ENCODE results near the gene CUL7. TPM values are rescaled to one million over a fixed set of nuclear protein-coding genes. Genes with fewer than 3 reads are reported as not detected.

Gene CUL7
- total RNA-seq, 1 donor from 2014 or later, result 58.9 TPM

DNA sequence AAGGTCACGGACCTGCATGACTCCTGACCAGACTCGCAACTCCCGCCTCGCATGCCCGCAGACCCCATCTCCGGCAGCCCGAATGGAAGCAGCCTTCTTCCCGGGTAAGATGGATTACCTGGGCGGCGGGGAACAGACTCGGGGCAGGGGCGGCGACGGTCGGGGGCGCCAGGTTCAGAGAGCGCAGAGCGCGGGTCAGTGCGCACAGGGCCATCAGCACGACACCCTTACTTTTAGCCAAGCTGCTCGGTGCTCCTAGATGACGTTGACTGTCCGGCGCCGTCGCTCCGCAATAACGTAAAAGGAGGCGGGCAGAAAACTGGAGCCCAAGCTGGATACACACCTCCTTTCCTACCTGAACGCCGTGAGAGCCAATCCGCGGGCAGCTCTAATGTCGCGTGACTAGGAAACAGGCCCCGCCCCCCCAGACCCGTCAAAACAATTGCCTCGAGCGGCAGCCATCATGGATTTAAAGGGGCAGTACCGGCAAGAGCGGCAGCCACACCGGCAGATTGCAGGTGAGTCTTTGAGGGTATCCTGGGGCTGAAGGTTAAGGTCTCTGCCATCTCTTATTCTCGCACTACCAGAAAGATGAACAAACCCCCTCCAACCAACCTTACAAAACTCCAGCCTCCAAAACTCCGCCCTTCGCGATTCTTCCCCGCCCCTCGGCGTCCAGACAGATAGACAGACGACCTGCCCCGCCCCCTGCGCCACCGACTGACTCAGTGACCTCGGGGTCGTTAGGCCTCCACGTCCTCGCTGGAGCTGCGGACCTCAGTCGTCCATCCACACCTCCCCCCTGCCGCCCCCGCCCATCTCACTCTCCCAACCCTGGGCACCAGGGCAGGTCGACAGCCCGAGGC is 5.8 kb upstream of the CUL7 start, which contains the start of the genes KLC4 and MRPL2:
Gene KLC4, plus strand, starts transcription at position 464 of the 866 bp plus-strand sequence. CDS start 1,705 bp downstream, outside the sequence.
Gene MRPL2, minus strand, starts transcription at position 267 of the 866 bp plus-strand sequence. Its CDS starts 53 bp downstream, at position 214.
- TF ChIP-seq, protein P1, sequence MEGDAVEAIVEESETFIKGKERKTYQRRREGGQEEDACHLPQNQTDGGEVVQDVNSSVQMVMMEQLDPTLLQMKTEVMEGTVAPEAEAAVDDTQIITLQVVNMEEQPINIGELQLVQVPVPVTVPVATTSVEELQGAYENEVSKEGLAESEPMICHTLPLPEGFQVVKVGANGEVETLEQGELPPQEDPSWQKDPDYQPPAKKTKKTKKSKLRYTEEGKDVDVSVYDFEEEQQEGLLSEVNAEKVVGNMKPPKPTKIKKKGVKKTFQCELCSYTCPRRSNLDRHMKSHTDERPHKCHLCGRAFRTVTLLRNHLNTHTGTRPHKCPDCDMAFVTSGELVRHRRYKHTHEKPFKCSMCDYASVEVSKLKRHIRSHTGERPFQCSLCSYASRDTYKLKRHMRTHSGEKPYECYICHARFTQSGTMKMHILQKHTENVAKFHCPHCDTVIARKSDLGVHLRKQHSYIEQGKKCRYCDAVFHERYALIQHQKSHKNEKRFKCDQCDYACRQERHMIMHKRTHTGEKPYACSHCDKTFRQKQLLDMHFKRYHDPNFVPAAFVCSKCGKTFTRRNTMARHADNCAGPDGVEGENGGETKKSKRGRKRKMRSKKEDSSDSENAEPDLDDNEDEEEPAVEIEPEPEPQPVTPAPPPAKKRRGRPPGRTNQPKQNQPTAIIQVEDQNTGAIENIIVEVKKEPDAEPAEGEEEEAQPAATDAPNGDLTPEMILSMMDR (IDR thresholded peaks at IDR 0.05; ENCODE audit: unreplicated experiment), result no peak
- DNase-seq (ENCODE audit: low spot score, unreplicated experiment), result peak; percentile 92
- H3K9me3 Mint-ChIP-seq (ENCODE audit: low read depth), result no peaks in the 10 kb centered on the region
- peak within 1 kb of the TSS; percentile 98 for H3K4me3 Mint-ChIP-seq (ENCODE audit: low read depth)
- no peaks in the 10 kb centered on the region for H3K27me3 Mint-ChIP-seq
- H3K4me1 Mint-ChIP-seq (ENCODE audit: low read depth), result peaks cover 24% of the 10 kb centered on the region
- peaks cover 5% of the 10 kb centered on the region for H3K36me3 Mint-ChIP-seq (ENCODE audit: insufficient read depth)
- peak within 1 kb of the TSS; percentile 99 for H3K27ac Mint-ChIP-seq

DNA sequence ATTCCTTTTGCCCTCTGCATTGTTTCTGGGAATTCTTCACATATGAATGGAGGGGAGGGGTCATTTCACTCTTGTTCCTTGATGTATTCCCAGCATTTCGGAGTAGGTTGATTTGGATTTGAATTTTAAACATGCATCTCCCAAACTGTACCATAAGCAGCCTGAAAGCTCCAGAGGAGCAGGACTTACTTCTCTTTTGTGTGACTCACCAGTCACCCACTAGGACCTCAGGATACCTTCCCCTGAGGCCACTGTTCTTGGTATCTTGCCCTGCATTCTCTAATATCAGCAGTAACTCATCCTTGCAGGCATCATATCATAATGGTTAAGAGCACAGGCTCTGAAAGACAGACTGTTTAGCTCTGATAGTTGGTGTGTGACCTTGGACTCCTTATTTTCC is 4.9 kb upstream of the CUL7 start:
- TF ChIP-seq, protein P1 (IDR thresholded peaks at IDR 0.05; ENCODE audit: unreplicated experiment), result no peak
- Mint-ChIP-seq H3K4me3 (ENCODE audit: low read depth) (peak overlapping the region; percentile 98), H3K27ac (peak overlapping the region; percentile 99), H3K9me3 (ENCODE audit: low read depth) (no peaks in the 10 kb centered on the region), H3K36me3 (ENCODE audit: insufficient read depth) (peaks cover 2% of the 10 kb centered on the region), H3K27me3 (no peaks in the 10 kb centered on the region), H3K4me1 (ENCODE audit: low read depth) (peaks cover 27% of the 10 kb centered on the region)
- no peak for DNase-seq (ENCODE audit: low spot score, unreplicated experiment)

DNA sequence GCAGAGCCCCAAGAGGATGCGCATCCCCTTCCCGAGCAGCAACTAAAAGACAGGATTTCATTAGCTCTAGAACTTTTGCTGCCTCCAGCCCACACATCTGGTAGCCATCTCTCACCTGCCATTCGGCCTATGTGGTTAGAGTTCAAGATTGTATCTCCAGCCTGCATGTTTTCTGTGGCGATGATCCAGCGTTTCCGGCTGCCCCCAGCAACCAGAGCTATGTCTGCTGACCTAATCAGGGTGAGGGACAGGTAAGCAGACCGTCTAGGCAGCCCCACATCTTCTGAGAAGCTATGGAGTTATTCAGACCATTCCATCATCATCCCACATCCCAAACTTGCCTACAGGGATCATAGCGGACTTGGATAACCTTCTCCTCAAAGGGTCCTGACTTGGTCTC is 2.3 kb upstream of the CUL7 start:
- H3K36me3 Mint-ChIP-seq (ENCODE audit: insufficient read depth), result peaks cover 6% of the 10 kb centered on the region
- peaks cover 40% of the 10 kb centered on the region for H3K4me1 Mint-ChIP-seq (ENCODE audit: low read depth)
- no peaks in the 10 kb centered on the region for H3K27me3 Mint-ChIP-seq
- DNase-seq (ENCODE audit: low spot score, unreplicated experiment), result no peak
- TF ChIP-seq, protein P1 (IDR thresholded peaks at IDR 0.05; ENCODE audit: unreplicated experiment), result no peak
- H3K9me3 Mint-ChIP-seq (ENCODE audit: low read depth), result no peaks in the 10 kb centered on the region
- no peak overlapping the region for H3K27ac Mint-ChIP-seq
- no peak overlapping the region for H3K4me3 Mint-ChIP-seq (ENCODE audit: low read depth)

DNA sequence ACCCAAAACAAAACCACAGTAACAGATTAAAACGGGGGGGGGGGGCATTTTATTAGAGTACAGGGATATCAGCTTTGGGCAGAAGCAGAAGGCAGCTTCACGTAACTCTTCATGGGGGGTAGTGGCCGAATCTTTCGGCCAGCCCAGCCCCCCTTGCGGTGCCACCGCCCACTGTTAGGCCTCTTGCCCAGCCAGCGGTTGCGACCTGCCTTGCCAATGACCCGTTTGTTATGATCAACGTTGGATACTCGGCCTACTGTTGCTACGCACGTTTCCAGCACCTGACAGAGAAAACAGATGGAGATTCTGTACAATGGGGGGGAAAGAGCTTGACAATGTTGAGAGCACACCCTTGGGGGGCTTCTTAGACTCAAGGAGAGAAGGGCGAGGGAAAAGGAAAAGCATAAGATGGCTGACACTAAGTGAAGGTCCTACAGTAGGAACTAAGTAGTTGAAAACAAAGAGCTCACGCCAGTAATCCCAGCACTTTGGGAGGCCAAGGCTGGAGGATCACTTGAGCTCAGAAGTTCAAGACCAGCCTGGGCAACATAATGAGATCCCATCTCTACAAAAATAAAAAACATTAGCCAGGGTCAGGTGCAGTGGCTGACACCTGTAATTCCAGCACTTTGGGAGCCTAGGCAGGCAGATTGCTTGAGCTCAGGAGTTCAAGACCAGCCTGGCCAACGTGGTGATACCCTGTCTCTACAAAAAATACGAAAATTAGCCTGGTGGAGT is 724 bp upstream of the CUL7 start:
- Mint-ChIP-seq H3K9me3 (ENCODE audit: low read depth) (no peaks in the 10 kb centered on the region), H3K27me3 (no peaks in the 10 kb centered on the region), H3K4me1 (ENCODE audit: low read depth) (peaks cover 30% of the 10 kb centered on the region), H3K36me3 (ENCODE audit: insufficient read depth) (peaks cover 13% of the 10 kb centered on the region), H3K4me3 (ENCODE audit: low read depth) (peak overlapping the region; percentile 95), H3K27ac (peak overlapping the region; percentile 88)
- TF ChIP-seq, protein P1 (IDR thresholded peaks at IDR 0.05; ENCODE audit: unreplicated experiment), result no peak
- no peak for DNase-seq (ENCODE audit: low spot score, unreplicated experiment)

DNA sequence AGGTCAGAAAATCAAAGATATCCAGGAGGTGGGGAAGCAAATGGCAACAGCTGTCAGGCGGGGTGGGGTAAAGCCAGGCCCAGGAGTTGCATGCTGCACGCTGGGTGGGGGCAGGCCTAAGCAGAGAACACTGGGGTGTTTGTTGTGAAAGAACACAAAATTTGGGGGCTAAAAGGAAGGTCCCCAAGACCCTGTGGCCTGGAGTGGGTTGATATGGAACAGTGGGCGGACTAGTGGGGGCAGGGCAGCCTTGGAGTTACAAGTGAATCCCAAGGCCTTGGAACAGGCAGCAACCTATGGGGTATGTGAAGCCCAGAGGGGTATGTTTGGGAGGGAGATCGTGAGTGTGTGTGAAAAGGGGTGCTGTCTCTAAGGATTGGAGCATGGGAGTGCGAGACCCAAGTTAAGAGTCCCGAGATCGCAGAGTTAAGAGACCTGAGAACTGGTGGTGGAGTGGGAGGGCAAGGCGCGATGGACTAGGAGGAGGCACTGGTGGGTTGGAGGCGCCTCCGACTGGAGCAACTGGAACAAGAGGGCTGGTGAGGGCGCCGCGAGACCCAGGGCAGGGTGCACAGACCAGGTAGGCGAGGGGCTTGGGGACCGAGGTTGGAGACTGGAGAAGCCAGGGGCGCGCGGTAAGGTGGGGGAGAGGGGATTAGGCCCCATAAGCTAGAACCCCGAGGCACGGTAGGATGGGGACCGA is 658 bp downstream of the CUL7 start:
- H3K27me3 Mint-ChIP-seq, result no peaks in the 10 kb centered on the region
- peak overlapping the region; percentile 92 for H3K27ac Mint-ChIP-seq
- peaks cover 13% of the 10 kb centered on the region for H3K36me3 Mint-ChIP-seq (ENCODE audit: insufficient read depth)
- no peak for DNase-seq (ENCODE audit: low spot score, unreplicated experiment)
- TF ChIP-seq, protein P1 (IDR thresholded peaks at IDR 0.05; ENCODE audit: unreplicated experiment), result no peak
- peaks cover 23% of the 10 kb centered on the region for H3K4me1 Mint-ChIP-seq (ENCODE audit: low read depth)
- H3K4me3 Mint-ChIP-seq (ENCODE audit: low read depth), result peak overlapping the region; percentile 95
- H3K9me3 Mint-ChIP-seq (ENCODE audit: low read depth), result no peaks in the 10 kb centered on the region
